Adipocyte (in vitro differentiated cells): ENCODE results near the gene CYSRT1.

Experiments
- DNase-seq: peaks from one replicate; pipeline ENCODE4 v3.0.0-alpha.2; 2015; ENCODE audit warnings: low read depth
- H3K27me3 ChIP-seq: replicated peaks from 2 replicates; pipeline ENCODE4 v1.7.0; 2013; ENCODE audit warnings: mild to moderate bottlenecking, low read length, moderate library complexity; ENCODE audit not compliant: control insufficient read depth, insufficient read depth
- H3K36me3 ChIP-seq: 2 replicates; pipeline ENCODE4 v1.7.0; 2013; ENCODE audit warnings: low read length, mild to moderate bottlenecking, moderate library complexity; ENCODE audit not compliant: control insufficient read depth, insufficient read depth, severe bottlenecking
- H3K4me1 ChIP-seq: 2 replicates; pipeline ENCODE4 v1.7.0; 2013; ENCODE audit warnings: mild to moderate bottlenecking, low read length, moderate library complexity; ENCODE audit not compliant: control insufficient read depth, insufficient read depth
- H3K4me3 ChIP-seq: 2 replicates; pipeline ENCODE4 v1.7.0; 2013; ENCODE audit warnings: mild to moderate bottlenecking, low read length, moderate library complexity
- H3K9ac ChIP-seq: 2 replicates; pipeline ENCODE4 v1.7.0; 2013; ENCODE audit warnings: mild to moderate bottlenecking, low read length, moderate library complexity
- H3K9me3 ChIP-seq: 2 replicates; pipeline ENCODE4 v1.7.0; 2013; ENCODE audit warnings: mild to moderate bottlenecking, low read length, moderate library complexity; ENCODE audit not compliant: control insufficient read depth

CYSRT1 gene

GRCh38 chr9:137223078-137223970, 1.6 kb upstream of the CYSRT1 start:
- no peaks in the 10 kb centered on the region for H3K36me3 ChIP-seq
- peak; percentile 100 for DNase-seq
- H3K9ac ChIP-seq, result peak overlapping the region; percentile 97
- H3K9me3 ChIP-seq, result no peaks in the 10 kb centered on the region
- H3K4me1 ChIP-seq, result peaks cover 23% of the 10 kb centered on the region
- H3K27me3 ChIP-seq, result no peaks in the 10 kb centered on the region
- H3K4me3 ChIP-seq, result peak overlapping the region; percentile 92

- Histone ChIP-seq H3K4me3 (no peak overlapping the region), H3K9ac (no peak overlapping the region), H3K27me3 (peaks cover 17% of the 10 kb centered on the region), H3K36me3 (no peaks in the 10 kb centered on the region), H3K4me1 (peaks cover 15% of the 10 kb centered on the region), H3K9me3 (no peaks in the 10 kb centered on the region)
- no peak for DNase-seq
Measured at GRCh38 chr9:137225699-137226331, 841 bp downstream of the CYSRT1 start.

GRCh38 chr9:137226338-137227053, 1.5 kb downstream of the CYSRT1 start:
- H3K9ac ChIP-seq, result peak overlapping the region; percentile 41
- H3K4me3 ChIP-seq, result no peak overlapping the region
- H3K4me1 ChIP-seq, result peaks cover 15% of the 10 kb centered on the region

GRCh38 chr9:137227054-137227852, 2.3 kb downstream of the CYSRT1 start, which contains the start of gene RNF224:
Gene RNF224, plus strand, starts transcription at chr9:137227502. Its CDS starts 834 bp downstream, at chr9:137228336.
- H3K36me3 ChIP-seq, result no peaks in the 10 kb centered on the region
- H3K4me1 ChIP-seq, result peaks cover 15% of the 10 kb centered on the region
- DNase-seq, result peak; percentile 88
- H3K9ac ChIP-seq, result peak within 1 kb of the TSS; percentile 41
- peaks cover 24% of the 10 kb centered on the region for H3K27me3 ChIP-seq
- H3K4me3 ChIP-seq, result no peak within 1 kb of the TSS
- no peaks in the 10 kb centered on the region for H3K9me3 ChIP-seq

More at GRCh38 chr9:137226338-137227053, 1.5 kb downstream of the CYSRT1 start:
- Histone ChIP-seq H3K36me3 (no peaks in the 10 kb centered on the region), H3K9me3 (no peaks in the 10 kb centered on the region), H3K27me3 (peaks cover 19% of the 10 kb centered on the region)
- DNase-seq, result no peak

- H3K4me1 ChIP-seq, result peaks cover 11% of the 10 kb centered on the region
- H3K9me3 ChIP-seq, result no peaks in the 10 kb centered on the region
- H3K9ac ChIP-seq, result no peak overlapping the region
- H3K4me3 ChIP-seq, result no peak overlapping the region
- peaks cover 24% of the 10 kb centered on the region for H3K27me3 ChIP-seq
- DNase-seq, result no peak
- no peaks in the 10 kb centered on the region for H3K36me3 ChIP-seq
Measured at GRCh38 chr9:137227853-137228505, 3.0 kb downstream of the CYSRT1 start.

- peaks cover 9% of the 10 kb centered on the region for H3K4me1 ChIP-seq
- H3K4me3 ChIP-seq, result no peak overlapping the region
- H3K36me3 ChIP-seq, result no peaks in the 10 kb centered on the region
- peaks cover 24% of the 10 kb centered on the region for H3K27me3 ChIP-seq
- no peak for DNase-seq
- no peaks in the 10 kb centered on the region for H3K9me3 ChIP-seq
- no peak overlapping the region for H3K9ac ChIP-seq
Measured at GRCh38 chr9:137228506-137228967, 3.6 kb downstream of the CYSRT1 start.

GRCh38 chr9:137228968-137229896, 4.3 kb downstream of the CYSRT1 start:
- Histone ChIP-seq H3K4me1 (peaks cover 5% of the 10 kb centered on the region), H3K27me3 (peaks cover 24% of the 10 kb centered on the region), H3K36me3 (no peaks in the 10 kb centered on the region), H3K9me3 (no peaks in the 10 kb centered on the region), H3K9ac (no peak overlapping the region), H3K4me3 (no peak overlapping the region)
- DNase-seq, result no peak

- Histone ChIP-seq H3K36me3 (no peaks in the 10 kb centered on the region), H3K9me3 (no peaks in the 10 kb centered on the region), H3K4me3 (no peak overlapping the region), H3K9ac (no peak overlapping the region), H3K27me3 (peaks cover 24% of the 10 kb centered on the region), H3K4me1 (peaks cover 5% of the 10 kb centered on the region)
- no peak for DNase-seq
Measured at GRCh38 chr9:137229903-137230704, 5.1 kb downstream of the CYSRT1 start.

- H3K9ac ChIP-seq, result no peak within 1 kb of the TSS
- no peaks in the 10 kb centered on the region for H3K9me3 ChIP-seq
- H3K36me3 ChIP-seq, result no peaks in the 10 kb centered on the region
- H3K4me1 ChIP-seq, result peaks cover 5% of the 10 kb centered on the region
- no peak for DNase-seq
- peaks cover 30% of the 10 kb centered on the region for H3K27me3 ChIP-seq
- no peak within 1 kb of the TSS for H3K4me3 ChIP-seq
Measured at GRCh38 chr9:137230705-137231371, 5.9 kb downstream of the CYSRT1 start, which contains the start of gene SLC34A3. Gene SLC34A3, plus strand, starts transcription at chr9:137230901. Its CDS starts 802 bp downstream, at chr9:137231703.
